Measurements from ENCODE around the gene ROBO1.

Gene ROBO1

GRCh38 chr3:78872195-78872594 is 895.6 kb downstream of the ROBO1 start:
- no peak overlapping the region for H3K4me3 ChIP-seq (ENCODE audit: insufficient read depth, low read length, poor library complexity, severe bottlenecking)
- H3K9me2 ChIP-seq (replicated peaks; ENCODE audit: insufficient read depth, low read length): no peaks in the 10 kb centered on the region
- H3K4me2 ChIP-seq (ENCODE audit: low read depth, low read length, poor library complexity, severe bottlenecking): no peak overlapping the region
- no peaks in the 10 kb centered on the region for H3F3A ChIP-seq (ENCODE audit: insufficient read depth)
- TF ChIP-seq CTCF (IDR thresholded peaks at IDR 0.05; ENCODE audit: insufficient read depth, low read length, poor library complexity, severe bottlenecking): no peak
- TF ChIP-seq EZH2phosphoT487 (conservative IDR thresholded peaks at IDR 0.05; ENCODE audit: low read length): no peak
- no peaks in the 10 kb centered on the region for H3K27me3 ChIP-seq (ENCODE audit: low read length)
- H3K9me3 ChIP-seq (ENCODE audit: insufficient read depth, low read length): no peaks in the 10 kb centered on the region
- no peaks in the 10 kb centered on the region for H3K36me3 ChIP-seq (ENCODE audit: low read length)
- H3K79me2 ChIP-seq (ENCODE audit: insufficient read depth, low read length): no peaks in the 10 kb centered on the region
- H3K9ac ChIP-seq (ENCODE audit: low read length): no peak overlapping the region
- H4K20me1 ChIP-seq (ENCODE audit: low read depth, low read length): no peaks in the 10 kb centered on the region
- H3K27ac ChIP-seq (ENCODE audit: low read depth, low read length): no peak overlapping the region
- H2AFZ ChIP-seq (ENCODE audit: low read depth, low read length, severe bottlenecking): no peak overlapping the region

GRCh38 chr3:78871048-78871447 is 896.8 kb downstream of the ROBO1 start:
- Histone ChIP-seq H3K27me3 (ENCODE audit: low read length) (no peaks in the 10 kb centered on the region), H3F3A (ENCODE audit: insufficient read depth) (no peaks in the 10 kb centered on the region), H3K9ac (ENCODE audit: low read length) (no peak overlapping the region), H2AFZ (ENCODE audit: low read depth, low read length, severe bottlenecking) (no peak overlapping the region), H3K79me2 (ENCODE audit: insufficient read depth, low read length) (no peaks in the 10 kb centered on the region), H3K4me2 (ENCODE audit: low read depth, low read length, poor library complexity, severe bottlenecking) (no peak overlapping the region), H3K9me3 (ENCODE audit: insufficient read depth, low read length) (no peaks in the 10 kb centered on the region), H3K36me3 (ENCODE audit: low read length) (no peaks in the 10 kb centered on the region), H3K9me2 (replicated peaks; ENCODE audit: insufficient read depth, low read length) (no peaks in the 10 kb centered on the region), H4K20me1 (ENCODE audit: low read depth, low read length) (no peaks in the 10 kb centered on the region), H3K4me3 (ENCODE audit: insufficient read depth, low read length, poor library complexity, severe bottlenecking) (no peak overlapping the region), H3K27ac (ENCODE audit: low read depth, low read length) (no peak overlapping the region)
- no peak for TF ChIP-seq CTCF (IDR thresholded peaks at IDR 0.05; ENCODE audit: insufficient read depth, low read length, poor library complexity, severe bottlenecking)

GRCh38 chr3:78870484-78870883 is 897.3 kb downstream of the ROBO1 start:
- H3K27me3 ChIP-seq (ENCODE audit: low read length): no peaks in the 10 kb centered on the region
- H3K9me2 ChIP-seq (replicated peaks; ENCODE audit: insufficient read depth, low read length): no peaks in the 10 kb centered on the region
- TF ChIP-seq CTCF (IDR thresholded peaks at IDR 0.05; ENCODE audit: insufficient read depth, low read length, poor library complexity, severe bottlenecking) (no peak), EZH2phosphoT487 (conservative IDR thresholded peaks at IDR 0.05; ENCODE audit: low read length) (no peak)
- H3K36me3 ChIP-seq (ENCODE audit: low read length): no peaks in the 10 kb centered on the region
- no peak overlapping the region for H3K27ac ChIP-seq (ENCODE audit: low read depth, low read length)
- H3K9me3 ChIP-seq (ENCODE audit: insufficient read depth, low read length): no peaks in the 10 kb centered on the region
- H3K4me3 ChIP-seq (ENCODE audit: insufficient read depth, low read length, poor library complexity, severe bottlenecking): no peak overlapping the region
- H2AFZ ChIP-seq (ENCODE audit: low read depth, low read length, severe bottlenecking): no peak overlapping the region
- H3K9ac ChIP-seq (ENCODE audit: low read length): no peak overlapping the region
- H4K20me1 ChIP-seq (ENCODE audit: low read depth, low read length): no peaks in the 10 kb centered on the region
- no peaks in the 10 kb centered on the region for H3F3A ChIP-seq (ENCODE audit: insufficient read depth)
- H3K79me2 ChIP-seq (ENCODE audit: insufficient read depth, low read length): no peaks in the 10 kb centered on the region
- H3K4me2 ChIP-seq (ENCODE audit: low read depth, low read length, poor library complexity, severe bottlenecking): no peak overlapping the region

GRCh38 chr3:78868570-78868969 is 899.2 kb downstream of the ROBO1 start:
- H3K9ac ChIP-seq (ENCODE audit: low read length): no peak overlapping the region
- no peaks in the 10 kb centered on the region for H3K27me3 ChIP-seq (ENCODE audit: low read length)
- H3K27ac ChIP-seq (ENCODE audit: low read depth, low read length): no peak overlapping the region
- no peaks in the 10 kb centered on the region for H3K9me3 ChIP-seq (ENCODE audit: insufficient read depth, low read length)
- H3K9me2 ChIP-seq (replicated peaks; ENCODE audit: insufficient read depth, low read length): no peaks in the 10 kb centered on the region; the same call in 1 of the 2 replicates
- H2AFZ ChIP-seq (ENCODE audit: low read depth, low read length, severe bottlenecking): no peak overlapping the region
- no peaks in the 10 kb centered on the region for H3F3A ChIP-seq (ENCODE audit: insufficient read depth)
- H3K4me2 ChIP-seq (ENCODE audit: low read depth, low read length, poor library complexity, severe bottlenecking): no peak overlapping the region
- no peaks in the 10 kb centered on the region for H3K36me3 ChIP-seq (ENCODE audit: low read length)
- TF ChIP-seq EZH2phosphoT487 (conservative IDR thresholded peaks at IDR 0.05; ENCODE audit: low read length) (no peak), CTCF (IDR thresholded peaks at IDR 0.05; ENCODE audit: insufficient read depth, low read length, poor library complexity, severe bottlenecking) (no peak)
- H3K79me2 ChIP-seq (ENCODE audit: insufficient read depth, low read length): no peaks in the 10 kb centered on the region
- H4K20me1 ChIP-seq (ENCODE audit: low read depth, low read length): no peaks in the 10 kb centered on the region
- no peak overlapping the region for H3K4me3 ChIP-seq (ENCODE audit: insufficient read depth, low read length, poor library complexity, severe bottlenecking)
